AG09309 (cell line): ENCODE results near the gene CAPN13.
"Not testable (repeated sequence)": the region's sequence is repeated elsewhere in the genome, so short reads cannot be mapped to it uniquely, and the experiment has no call there.

Source experiments
- DNase-seq: peaks from one replicate; pipeline ENCODE4 v3.0.0-alpha.2; 2010; ENCODE audit warnings: low read depth
- H3K4me3 ChIP-seq: 2 replicates; pipeline ENCODE4 v1.5.1; 2011; ENCODE audit warnings: mild to moderate bottlenecking, low read depth, low read length, moderate library complexity; ENCODE audit not compliant: control insufficient read depth
- CTCF ChIP-seq: IDR thresholded peaks from 2 replicates; pipeline ENCODE4 v1.5.1; 2011; ENCODE audit warnings: mild to moderate bottlenecking, low read depth, low read length, inconsistent platforms; ENCODE audit not compliant: insufficient read depth, control insufficient read depth; ENCODE audit errors: missing control alignments

The CAPN13 gene

GRCh38 chr2:30705711-30706533 lies 101.3 kb downstream of the CAPN13 start:
- H3K4me3 ChIP-seq: no peak overlapping the region
- TF ChIP-seq CTCF: no peak
- no peak for DNase-seq

GRCh38 chr2:30705056-30705455 lies 102.2 kb downstream of the CAPN13 start:
- TF ChIP-seq CTCF: no peak
- H3K4me3 ChIP-seq: no peak overlapping the region
- no peak for DNase-seq

- no peak for DNase-seq
- TF ChIP-seq CTCF: no peak
- H3K4me3 ChIP-seq: no peak overlapping the region
Observed at GRCh38 chr2:30704309-30705020, 102.8 kb downstream of the CAPN13 start.

DNA sequence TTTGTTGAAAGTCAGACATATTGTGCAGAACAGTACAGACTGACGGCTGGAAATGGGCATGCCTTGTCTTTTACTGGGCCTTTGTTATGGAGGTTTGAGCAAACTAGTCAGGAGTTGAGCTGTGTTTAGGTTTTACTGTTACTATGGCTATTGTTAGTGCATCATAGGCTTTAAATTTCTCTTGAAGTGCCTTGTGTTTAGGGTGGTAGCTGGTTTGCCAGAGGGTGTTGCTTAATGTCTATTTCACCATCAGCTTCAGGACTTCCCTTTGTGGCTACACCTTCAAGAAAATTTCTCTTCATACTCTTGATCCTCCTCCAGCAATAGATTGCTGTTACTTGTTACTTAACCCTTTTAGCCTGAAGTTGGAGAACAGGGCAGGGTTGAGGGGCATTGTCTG lies 104.6 kb downstream of the CAPN13 start:
- DNase-seq: no peak
- TF ChIP-seq CTCF: no peak

DNA sequence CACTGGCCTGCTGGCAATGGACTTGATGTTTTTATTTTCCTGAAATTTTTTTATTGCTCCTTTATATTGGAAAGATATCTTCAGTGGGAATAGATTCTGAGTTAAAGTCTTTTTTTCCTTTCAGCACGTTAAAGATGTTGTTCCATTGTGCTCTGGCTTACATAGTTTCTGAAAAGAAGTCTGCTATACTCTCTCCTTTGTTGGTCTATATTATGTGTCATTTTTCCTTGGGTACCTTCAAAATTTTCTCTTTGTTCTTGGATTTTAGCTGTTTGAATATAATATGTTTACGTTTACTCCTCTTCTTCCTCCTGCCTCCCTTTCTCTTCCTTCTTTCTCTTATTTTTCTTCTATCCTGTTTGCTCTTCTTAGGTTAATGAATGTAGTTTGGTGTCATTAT lies 105.5 kb downstream of the CAPN13 start:
- no peak overlapping the region for H3K4me3 ChIP-seq
- TF ChIP-seq CTCF: no peak
- DNase-seq: no peak

More for the DNA sequence above, 104.6 kb downstream of the CAPN13 start:
- no peak overlapping the region for H3K4me3 ChIP-seq

- H3K4me3 ChIP-seq, DNase-seq: not testable (repeated sequence)
Observed at GRCh38 chr2:30697242-30698103, 109.8 kb downstream of the CAPN13 start.

- no peak for TF ChIP-seq CTCF
- DNase-seq: no peak
- H3K4me3 ChIP-seq: no peak overlapping the region
Observed at GRCh38 chr2:30695749-30696148, 111.5 kb downstream of the CAPN13 start.
